Activated CD8-positive, alpha-beta memory T cell treated with anti-CD3 and anti-CD28 coated beads, Interleukin-2, amount 10 ng/mL, durations not matched to agents 7 days and 5 days (primary cell): ENCODE measurements around the gene STAT5A. TPM values are rescaled to one million over a fixed set of nuclear protein-coding genes. Genes with fewer than 3 reads are reported as not detected.

Source experiments
- ATAC-seq: fragments of 150-1000 bp; cut with Tn5 transposase; one replicate; pipeline ENCODE4 v1.10.0; 2021; ENCODE audit warnings: moderate library complexity
- CTCF ChIA-PET: fragments of 350-600 bp; sonication (Branson Sonifier 250); formaldehyde crosslinking; loops from one replicate; lab custom pipeline; 2021; ENCODE audit warnings: antibody characterized with exemption; lab: Charles Lee
- DNase-seq: peaks from one replicate; pipeline ENCODE4 v3.0.0-alpha.2; 2020
- H3K27ac Mint-ChIP-seq: one replicate; pipeline ENCODE4 v1.8.0; 2021; ENCODE audit warnings: mild to moderate bottlenecking, mixed read lengths
- H3K27me3 Mint-ChIP-seq: one replicate; pipeline ENCODE4 v1.8.0; 2021; ENCODE audit warnings: mixed read lengths
- H3K36me3 Mint-ChIP-seq: one replicate; pipeline ENCODE4 v1.8.0; 2021; ENCODE audit warnings: mild to moderate bottlenecking, mixed read lengths
- H3K4me1 Mint-ChIP-seq: one replicate; pipeline ENCODE4 v1.8.0; 2021; ENCODE audit warnings: mixed read lengths
- H3K4me3 Mint-ChIP-seq: one replicate; pipeline ENCODE4 v1.8.0; 2021; ENCODE audit warnings: mild to moderate bottlenecking, moderate library complexity, mixed read lengths
- H3K9me3 Mint-ChIP-seq: one replicate; pipeline ENCODE4 v1.8.0; 2022; ENCODE audit warnings: low read depth, mixed read lengths
- total RNA-seq, 2 experiments: library from RNA; stranded (reverse); gene quantifications; one replicate each; pipeline ENCODE4 v1.2.3, GENCODE V29; 2021

Gene STAT5A
- total RNA-seq, 2 experiments from 2014 or later = 118 to 127 TPM

GRCh38 chr17:42271779-42272035 lies 16.6 kb upstream of the STAT5A start:
- peaks cover 68% of the 10 kb centered on the region for H3K4me1 Mint-ChIP-seq
- H3K27me3 Mint-ChIP-seq = no peaks in the 10 kb centered on the region
- H3K4me3 Mint-ChIP-seq = peak overlapping the region; percentile 72
- CTCF ChIA-PET = interaction anchor here (0.8 to 2.8 kb wide), 3 partner anchors 21 to 50 kb away, joined by 5 to 11 read pairs (median 5); no protein-coding TSS in a partner anchor
- H3K9me3 Mint-ChIP-seq = no peaks in the 10 kb centered on the region
- DNase-seq = no peak
- H3K27ac Mint-ChIP-seq = peak overlapping the region; percentile 91
- peaks cover 16% of the 10 kb centered on the region for H3K36me3 Mint-ChIP-seq
- ATAC-seq = no peak

GRCh38 chr17:42272162-42272907 lies 16.0 kb upstream of the STAT5A start:
- CTCF ChIA-PET = interaction anchor here (0.5 to 0.8 kb wide), 3 partner anchors 22 to 134 kb away, joined by 3 to 5 read pairs (median 3); no protein-coding TSS in a partner anchor

GRCh38 chr17:42273474-42274252 lies 14.6 kb upstream of the STAT5A start:
- peaks cover 11% of the 10 kb centered on the region for H3K36me3 Mint-ChIP-seq
- H3K9me3 Mint-ChIP-seq = no peaks in the 10 kb centered on the region
- peaks cover 66% of the 10 kb centered on the region for H3K4me1 Mint-ChIP-seq
- peak overlapping the region; percentile 98 for H3K4me3 Mint-ChIP-seq
- peak overlapping the region; percentile 91 for H3K27ac Mint-ChIP-seq
- CTCF ChIA-PET = interaction anchor here (0.6 to 3.2 kb wide), 8 partner anchors 23 to 168 kb away, joined by 3 to 17 read pairs (median 4); no protein-coding TSS in a partner anchor
- DNase-seq (no peak), ATAC-seq (no peak)
- no peaks in the 10 kb centered on the region for H3K27me3 Mint-ChIP-seq

More at GRCh38 chr17:42272162-42272907, 16.0 kb upstream of the STAT5A start:
- Mint-ChIP-seq H3K4me3 (peak overlapping the region; percentile 72), H3K36me3 (peaks cover 11% of the 10 kb centered on the region), H3K27ac (peak overlapping the region; percentile 91), H3K4me1 (peaks cover 68% of the 10 kb centered on the region), H3K9me3 (no peaks in the 10 kb centered on the region), H3K27me3 (no peaks in the 10 kb centered on the region)
- DNase-seq (no peak), ATAC-seq (no peak)

GRCh38 chr17:42274253-42274542 lies 14.1 kb upstream of the STAT5A start:
- CTCF ChIA-PET = interaction anchor here (0.6 to 3.2 kb wide), 9 partner anchors 24 to 253 kb away, joined by 3 to 17 read pairs (median 4); no protein-coding TSS in a partner anchor
- ATAC-seq (no peak), DNase-seq (no peak)
- Mint-ChIP-seq H3K27me3 (no peaks in the 10 kb centered on the region), H3K36me3 (peaks cover 11% of the 10 kb centered on the region), H3K4me3 (peak overlapping the region; percentile 98), H3K27ac (peak overlapping the region; percentile 91), H3K9me3 (no peaks in the 10 kb centered on the region), H3K4me1 (peaks cover 64% of the 10 kb centered on the region)

GRCh38 chr17:42274812-42275526 lies 13.3 kb upstream of the STAT5A start:
- ATAC-seq = no peak
- Mint-ChIP-seq H3K27me3 (no peaks in the 10 kb centered on the region), H3K27ac (peak overlapping the region; percentile 91), H3K4me1 (peaks cover 58% of the 10 kb centered on the region), H3K4me3 (peak overlapping the region; percentile 98), H3K9me3 (no peaks in the 10 kb centered on the region), H3K36me3 (peaks cover 10% of the 10 kb centered on the region)
- CTCF ChIA-PET = interaction anchor here (0.6 to 3.2 kb wide), 15 partner anchors 8 to 344 kb away, joined by 3 to 17 read pairs (median 4); partner anchors contain the start of gene ODAD4
- DNase-seq = no peak

- CTCF ChIA-PET = interaction anchor here (0.8 to 3.2 kb wide), 11 partner anchors 8 to 345 kb away, joined by 3 to 17 read pairs (median 4); partner anchors contain the start of gene ODAD4
- peak; percentile 60 for DNase-seq
- peak overlapping the region; percentile 98 for H3K4me3 Mint-ChIP-seq
- H3K4me1 Mint-ChIP-seq = peaks cover 53% of the 10 kb centered on the region
- peaks cover 8% of the 10 kb centered on the region for H3K36me3 Mint-ChIP-seq
- H3K27me3 Mint-ChIP-seq = no peaks in the 10 kb centered on the region
- H3K9me3 Mint-ChIP-seq = no peaks in the 10 kb centered on the region
- peak; percentile 62 for ATAC-seq
- peak overlapping the region; percentile 91 for H3K27ac Mint-ChIP-seq
Observed at GRCh38 chr17:42275527-42276358, 12.6 kb upstream of the STAT5A start.

GRCh38 chr17:42276359-42276608 lies 12.0 kb upstream of the STAT5A start, which contains the start of gene STAT5B:
STAT5B (minus strand) TSS chr17:42276391; CDS start chr17:42232127, 44,264 bp downstream.
- DNase-seq (peak; percentile 78), ATAC-seq (peak; percentile 75)
- CTCF ChIA-PET = interaction anchor here (3.0 to 3.2 kb wide), 2 partner anchors 29 to 54 kb away, joined by 11 to 17 read pairs; no protein-coding TSS in a partner anchor
- no peaks in the 10 kb centered on the region for H3K27me3 Mint-ChIP-seq
- H3K36me3 Mint-ChIP-seq = peaks cover 8% of the 10 kb centered on the region
- peak within 1 kb of the TSS; percentile 91 for H3K27ac Mint-ChIP-seq
- H3K4me1 Mint-ChIP-seq = peaks cover 47% of the 10 kb centered on the region
- H3K4me3 Mint-ChIP-seq = peak within 1 kb of the TSS; percentile 98
- H3K9me3 Mint-ChIP-seq = no peaks in the 10 kb centered on the region

- peaks cover 8% of the 10 kb centered on the region for H3K36me3 Mint-ChIP-seq
- DNase-seq (no peak), ATAC-seq (no peak)
- no peaks in the 10 kb centered on the region for H3K9me3 Mint-ChIP-seq
- peak overlapping the region; percentile 77 for H3K27ac Mint-ChIP-seq
- peak overlapping the region; percentile 66 for H3K4me3 Mint-ChIP-seq
- H3K4me1 Mint-ChIP-seq = peaks cover 42% of the 10 kb centered on the region
- H3K27me3 Mint-ChIP-seq = no peaks in the 10 kb centered on the region
- CTCF ChIA-PET = interaction anchor here (1.0 to 3.5 kb wide), 7 partner anchors 10 to 129 kb away, joined by 3 to 17 read pairs (median 6); partner anchors contain the start of gene STAT5A
Observed at GRCh38 chr17:42276609-42277341, 11.5 kb upstream of the STAT5A start.

GRCh38 chr17:42277342-42277712 lies 11.0 kb upstream of the STAT5A start:
- Mint-ChIP-seq H3K4me3 (peak overlapping the region; percentile 66), H3K36me3 (peaks cover 8% of the 10 kb centered on the region), H3K4me1 (peaks cover 37% of the 10 kb centered on the region), H3K9me3 (no peaks in the 10 kb centered on the region), H3K27me3 (no peaks in the 10 kb centered on the region), H3K27ac (peak overlapping the region; percentile 77)
- no peak for ATAC-seq
- no peak for DNase-seq
- CTCF ChIA-PET = interaction anchor here (1.0 to 3.5 kb wide), 6 partner anchors 10 to 129 kb away, joined by 3 to 17 read pairs (median 6); partner anchors contain the start of gene STAT5A

GRCh38 chr17:42279776-42280630 lies 8.3 kb upstream of the STAT5A start:
- H3K4me3 Mint-ChIP-seq = no peak overlapping the region
- no peaks in the 10 kb centered on the region for H3K9me3 Mint-ChIP-seq
- peak; percentile 37 for DNase-seq
- peaks cover 22% of the 10 kb centered on the region for H3K4me1 Mint-ChIP-seq
- no peak for ATAC-seq
- no peaks in the 10 kb centered on the region for H3K27me3 Mint-ChIP-seq
- no peak overlapping the region for H3K27ac Mint-ChIP-seq
- H3K36me3 Mint-ChIP-seq = peaks cover 4% of the 10 kb centered on the region
- CTCF ChIA-PET = interaction anchor here (0.9 to 3.5 kb wide), 2 partner anchors 8 to 58 kb away, joined by 4 to 17 read pairs; partner anchors contain the start of gene STAT5A

GRCh38 chr17:42281571-42282096 lies 6.7 kb upstream of the STAT5A start:
- CTCF ChIA-PET = interaction anchor here (0.7 to 1.5 kb wide), 2 partner anchors 21 to 703 kb away, joined by 3 to 4 read pairs; no protein-coding TSS in a partner anchor
- no peak overlapping the region for H3K27ac Mint-ChIP-seq
- no peak for ATAC-seq

More at GRCh38 chr17:42281571-42282096, 6.7 kb upstream of the STAT5A start:
- DNase-seq = peak; percentile 36
- peaks cover 29% of the 10 kb centered on the region for H3K4me1 Mint-ChIP-seq
- H3K4me3 Mint-ChIP-seq = no peak overlapping the region
- H3K9me3 Mint-ChIP-seq = no peaks in the 10 kb centered on the region
- H3K27me3 Mint-ChIP-seq = no peaks in the 10 kb centered on the region
- H3K36me3 Mint-ChIP-seq = no peaks in the 10 kb centered on the region
